HG02610 (cell line): Measurements from ENCODE around the gene OLFM4.
A peak's percentile ranks its signal among the peaks of the same experiment; 100 is the strongest.
"Not testable (repeated sequence)": the region's sequence is repeated elsewhere in the genome, so short reads cannot be mapped to it uniquely, and the experiment has no call there.

Experiments used
- ATAC-seq: cut with Tn5 transposase; IDR thresholded peaks from one replicate; pipeline ENCODE4 v1.9.1; 2021; ENCODE audit warnings: mild to moderate bottlenecking, moderate library complexity; ENCODE audit not compliant: unreplicated experiment

Gene OLFM4

GRCh38 chr13:53028637-53029203, at the start of gene OLFM4:
Gene OLFM4, plus strand, starts transcription at chr13:53028813. Its CDS starts 24 bp downstream, at chr13:53028837.
- ATAC-seq: no peak

GRCh38 chr13:52978989-52979388, 49.6 kb upstream of the OLFM4 start:
- ATAC-seq: no peak

- no peak for ATAC-seq
Measured at GRCh38 chr13:52980695-52981094, 47.9 kb upstream of the OLFM4 start.

DNA sequence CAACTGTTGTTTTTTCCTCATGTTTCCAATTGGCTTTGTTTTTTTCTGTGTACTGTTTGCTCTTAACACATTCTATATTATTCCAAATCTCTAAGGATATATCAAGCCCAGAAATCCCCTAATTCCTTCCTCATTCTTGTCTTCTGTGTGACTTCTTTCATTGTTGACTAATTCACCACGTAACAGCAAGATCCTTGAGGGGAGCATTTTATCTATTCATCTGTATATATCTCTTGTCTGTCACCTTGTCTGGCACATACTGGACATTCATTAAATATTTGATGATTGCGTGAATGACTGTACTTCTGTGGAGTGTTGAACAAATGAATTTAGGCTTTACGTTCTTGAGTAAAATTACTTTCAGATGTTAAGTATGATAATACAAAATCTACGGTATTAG, 44.8 kb upstream of the OLFM4 start:
- no peak for ATAC-seq

DNA sequence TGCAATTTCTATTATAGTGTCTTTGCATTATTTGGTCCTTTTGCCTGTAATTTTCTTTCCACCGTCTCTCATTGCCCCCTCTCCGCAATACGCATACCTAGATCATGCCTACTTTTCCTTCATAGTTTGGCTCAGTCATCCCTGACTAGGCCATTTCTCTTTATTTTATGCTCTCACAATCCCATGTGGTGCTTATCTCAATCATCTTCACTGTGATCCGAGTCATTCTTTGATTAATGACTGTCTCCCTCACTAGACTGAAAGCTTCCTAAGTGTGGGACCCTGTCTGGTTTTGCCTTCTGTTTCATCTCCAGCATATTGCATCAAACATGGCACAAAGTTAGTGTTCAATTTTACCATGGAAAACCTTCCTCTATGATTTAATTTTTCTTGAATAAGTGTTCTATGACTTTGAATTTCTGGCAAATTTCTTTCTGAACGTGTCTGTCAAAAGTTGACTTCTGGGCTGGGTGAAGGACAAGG, 43.7 kb upstream of the OLFM4 start:
- ATAC-seq: no peak

- no peak for ATAC-seq
Measured at GRCh38 chr13:52991344-52992020, 37.1 kb upstream of the OLFM4 start.

GRCh38 chr13:52992110-52992509, 36.5 kb upstream of the OLFM4 start:
- ATAC-seq: no peak

DNA sequence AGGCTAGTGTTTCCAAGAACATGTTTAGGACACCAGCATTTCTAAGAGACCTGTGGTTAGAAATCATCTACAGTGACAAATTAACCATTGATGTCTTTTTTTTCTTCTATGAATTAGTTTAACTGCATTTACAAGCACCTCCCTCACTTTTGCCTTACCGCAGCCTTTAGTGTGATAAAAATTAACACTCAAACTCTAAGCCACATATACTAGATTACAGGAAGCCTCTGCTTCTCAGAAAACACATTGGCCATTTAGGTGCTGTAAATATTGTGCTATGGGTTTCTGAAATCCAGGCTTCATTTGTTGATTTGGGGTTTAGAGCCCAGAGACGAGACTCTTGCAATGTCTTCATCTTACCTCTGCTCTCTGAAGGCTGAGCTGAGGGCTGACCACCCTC, 34.6 kb upstream of the OLFM4 start:
- no peak for ATAC-seq

- no peak for ATAC-seq
Measured at GRCh38 chr13:52994865-52995264, 33.7 kb upstream of the OLFM4 start.

GRCh38 chr13:52995946-52996345, 32.7 kb upstream of the OLFM4 start:
- no peak for ATAC-seq

- ATAC-seq: no peak
Measured at GRCh38 chr13:52997951-52998876, 30.4 kb upstream of the OLFM4 start.

- no peak for ATAC-seq
Measured at GRCh38 chr13:52999093-52999696, 29.4 kb upstream of the OLFM4 start.

DNA sequence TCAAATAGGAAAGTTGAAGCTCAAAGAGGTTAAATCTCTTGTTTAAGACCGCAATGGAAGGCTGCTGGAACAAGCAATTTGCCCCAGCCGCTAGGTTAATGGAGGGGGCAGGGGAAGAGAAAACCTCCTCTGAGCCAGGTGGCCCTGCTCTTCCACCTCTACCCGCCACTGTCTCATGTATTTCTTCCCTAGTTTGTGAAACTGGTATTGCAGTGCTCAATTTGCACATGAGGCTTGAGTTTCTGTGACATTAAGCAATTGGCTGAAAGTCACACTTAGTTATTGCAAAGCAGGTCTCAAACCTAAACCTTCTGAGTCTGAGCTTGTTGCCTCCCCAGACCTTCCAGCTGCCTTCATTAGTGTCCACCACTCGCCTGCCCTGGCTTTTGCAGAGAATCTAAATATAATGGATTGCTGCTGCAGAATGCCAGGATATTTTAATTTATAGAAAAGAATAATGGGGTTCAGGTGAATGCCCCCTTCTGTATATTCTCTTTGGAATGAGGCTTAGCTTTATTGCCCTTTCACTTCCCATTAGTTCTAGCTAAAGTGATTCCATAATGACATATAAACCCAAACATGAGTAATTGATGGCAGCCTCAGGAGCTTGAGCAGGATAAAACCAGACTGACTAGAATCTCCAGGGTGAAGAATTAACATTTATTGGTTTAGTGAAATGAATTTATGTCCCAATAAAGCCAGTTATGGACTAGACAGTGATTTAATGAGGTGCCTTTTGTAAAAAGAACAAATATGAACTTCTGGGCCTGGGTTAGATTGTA, 27.0 kb upstream of the OLFM4 start:
- no peak for ATAC-seq

GRCh38 chr13:53004573-53004972, 24.0 kb upstream of the OLFM4 start:
- no peak for ATAC-seq

DNA sequence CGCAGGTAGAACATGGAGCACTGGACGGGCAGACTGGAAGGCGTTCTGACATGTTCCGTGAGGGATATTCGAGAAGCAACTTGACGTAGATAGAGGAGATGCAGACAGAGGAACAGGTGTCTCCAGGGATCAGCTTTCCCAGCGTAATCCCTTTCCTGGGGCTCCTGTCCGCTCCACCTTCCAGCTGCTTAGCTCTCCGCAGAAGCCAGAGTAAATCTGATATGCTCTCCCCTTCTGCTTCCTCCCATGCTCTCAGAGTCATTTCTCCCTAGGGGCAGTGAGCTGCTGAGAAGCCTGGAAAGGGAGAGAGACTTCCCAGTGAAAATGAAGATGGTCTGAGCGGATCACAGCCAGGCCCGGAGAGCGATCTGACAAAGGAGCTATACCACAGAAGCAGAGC, 23.0 kb upstream of the OLFM4 start:
- no peak for ATAC-seq

GRCh38 chr13:53007872-53008271, 20.7 kb upstream of the OLFM4 start:
- ATAC-seq: no peak

DNA sequence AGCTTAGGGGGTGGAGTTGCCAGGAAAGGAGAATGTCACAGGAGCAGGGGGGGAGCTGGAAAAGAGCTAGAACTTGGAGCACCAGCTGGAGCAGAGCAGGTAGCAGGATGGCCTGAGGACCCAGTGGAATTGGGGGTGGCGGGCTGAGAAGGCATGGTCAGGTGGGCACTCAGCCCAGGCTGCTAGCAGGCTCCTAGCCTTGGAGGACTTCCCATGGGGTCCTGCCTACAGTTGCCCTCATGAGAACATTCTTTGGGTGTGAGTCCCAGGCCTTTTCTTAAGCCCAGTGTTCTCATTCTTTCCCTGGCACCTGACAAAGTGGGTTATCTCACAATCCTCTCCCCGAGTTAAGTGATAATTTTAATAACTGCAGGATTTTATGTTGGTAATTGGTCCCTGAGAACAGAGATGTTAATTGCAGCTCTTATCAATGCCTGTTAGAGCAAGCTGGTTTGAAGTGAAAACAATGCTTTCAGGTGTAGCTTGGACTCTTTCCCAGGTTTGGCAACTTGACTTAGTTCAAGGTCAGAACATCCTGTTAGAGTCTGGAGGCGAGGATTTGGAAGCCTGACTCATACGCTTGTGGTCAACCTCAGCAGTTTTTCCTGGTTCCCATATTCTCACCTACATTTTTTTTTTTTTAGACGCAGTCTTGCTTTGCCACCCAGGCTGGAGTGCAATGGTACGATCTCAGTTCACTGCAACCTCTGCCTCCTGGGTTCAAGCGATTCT, 18.1 kb upstream of the OLFM4 start:
- ATAC-seq: no peak

DNA sequence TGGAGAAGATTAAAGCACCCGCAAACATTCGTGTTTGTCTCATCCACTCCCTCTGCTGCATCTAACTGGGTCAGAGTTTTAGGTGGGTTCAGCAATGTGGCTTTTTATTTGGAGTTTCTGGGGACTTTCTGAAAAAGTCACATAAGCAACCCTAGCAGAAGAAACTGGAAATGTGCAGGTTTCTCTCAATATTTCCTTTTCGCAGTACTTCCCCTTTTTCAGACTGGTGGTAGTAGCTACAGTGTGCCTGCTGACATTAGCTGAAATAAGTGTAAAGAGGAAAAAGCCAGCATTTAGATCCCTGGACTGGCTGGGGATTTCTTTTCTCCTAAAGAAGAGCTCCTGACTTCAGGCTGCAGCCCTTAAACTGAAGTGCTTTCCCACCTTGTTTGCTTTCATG, 15.9 kb upstream of the OLFM4 start:
- peak; percentile 63 for ATAC-seq

- ATAC-seq: no peak
Measured at GRCh38 chr13:53013113-53013512, 15.5 kb upstream of the OLFM4 start.

GRCh38 chr13:53014018-53014417, 14.6 kb upstream of the OLFM4 start:
- ATAC-seq: not testable (repeated sequence)
